GM23338 (cell line): Measurements from ENCODE around the gene GADL1. TPM values are rescaled to one million over a fixed set of nuclear protein-coding genes. Genes with fewer than 3 reads are reported as not detected.

Experiments
- ATAC-seq: fragments of 200-7000 bp; cut with Tn5 transposase; 3 replicates; pipeline ENCODE4 v1.9.1; 2020
- DNase-seq: peaks from one replicate; pipeline ENCODE4 v3.0.0-alpha.2; 2015; ENCODE audit warnings: low spot score
- H2AFZ ChIP-seq: fragments of 200-600 bp; sonication (generic); 2 replicates; pipeline ENCODE4 v1.8.0; 2016; ENCODE audit warnings: antibody characterized with exemption, mild to moderate bottlenecking, moderate library complexity
- H3F3A ChIP-seq: fragments of 200-600 bp; sonication (generic); replicated peaks from 2 replicates; pipeline ENCODE4 v1.8.0; 2017; ENCODE audit warnings: antibody characterized with exemption, mixed run types, low read depth
- H3K27ac ChIP-seq: fragments of 200-600 bp; sonication (generic); 2 replicates; pipeline ENCODE4 v1.6.1; 2016; ENCODE audit warnings: low read depth
- H3K27me3 ChIP-seq: fragments of 200-600 bp; sonication (generic); 2 replicates; pipeline ENCODE4 v1.8.0; 2016; ENCODE audit warnings: mild to moderate bottlenecking, mixed run types, moderate library complexity; ENCODE audit not compliant: insufficient read depth
- H3K36me3 ChIP-seq: fragments of 200-600 bp; sonication (generic); 2 replicates; pipeline ENCODE4 v1.8.0; 2016; ENCODE audit warnings: mild to moderate bottlenecking; ENCODE audit not compliant: insufficient read depth
- H3K4me1 ChIP-seq: fragments of 200-600 bp; sonication (generic); 2 replicates; pipeline ENCODE4 v1.8.0; 2016; ENCODE audit warnings: mild to moderate bottlenecking, moderate library complexity; ENCODE audit not compliant: insufficient read depth
- H3K4me2 ChIP-seq: fragments of 200-600 bp; sonication (generic); 2 replicates; pipeline ENCODE4 v1.7.1; 2017; ENCODE audit warnings: mixed run types
- H3K4me3 ChIP-seq: fragments of 200-600 bp; sonication (generic); 2 replicates; pipeline ENCODE4 v1.6.1; 2016; ENCODE audit warnings: mixed run types
- H3K79me2 ChIP-seq: fragments of 200-600 bp; sonication (generic); replicated peaks from 2 replicates; pipeline ENCODE4 v1.8.0; 2017; ENCODE audit warnings: mild to moderate bottlenecking; ENCODE audit not compliant: insufficient read depth
- H3K9me2 ChIP-seq: fragments of 200-600 bp; sonication (generic); 2 replicates; pipeline ENCODE4 v1.8.0; 2017; ENCODE audit not compliant: insufficient read depth
- H4K20me1 ChIP-seq: fragments of 200-600 bp; sonication (generic); replicated peaks from 2 replicates; pipeline ENCODE4 v1.8.0; 2017; ENCODE audit warnings: mild to moderate bottlenecking; ENCODE audit not compliant: insufficient read depth
- H3K27ac Mint-ChIP-seq: 2 replicates; pipeline ENCODE4 v1.8.0; 2020; ENCODE audit warnings: inconsistent platforms, mild to moderate bottlenecking, moderate library complexity, mixed read lengths
- H3K27me3 Mint-ChIP-seq: 3 replicates; pipeline ENCODE4 v1.8.0; 2022; ENCODE audit warnings: low read depth, mild to moderate bottlenecking, moderate library complexity, mixed read lengths, inconsistent platforms; ENCODE audit not compliant: insufficient read depth, poor library complexity
- H3K36me3 Mint-ChIP-seq: 3 replicates; pipeline ENCODE4 v1.8.0; 2021; ENCODE audit warnings: low read depth, mild to moderate bottlenecking, inconsistent platforms, moderate library complexity, mixed read lengths
- H3K4me1 Mint-ChIP-seq: 3 replicates; pipeline ENCODE4 v1.8.0; 2020; ENCODE audit warnings: mild to moderate bottlenecking, inconsistent platforms, mixed read lengths
- H3K4me3 Mint-ChIP-seq: 3 replicates; pipeline ENCODE4 v1.8.0; 2021; ENCODE audit warnings: moderate library complexity, mild to moderate bottlenecking, inconsistent platforms, mixed read lengths
- H3K9me3 Mint-ChIP-seq: 3 replicates; pipeline ENCODE4 v1.8.0; 2020; ENCODE audit warnings: moderate library complexity, mild to moderate bottlenecking, inconsistent platforms, mixed read lengths
- EZH2 ChIP-seq: fragments of 200-600 bp; sonication (generic); IDR thresholded peaks from one replicate; pipeline ENCODE4 v1.8.0; 2017; ENCODE audit warnings: antibody characterized with exemption, mild to moderate bottlenecking, low read depth; ENCODE audit not compliant: unreplicated experiment
- EZH2phosphoT487 ChIP-seq: fragments of 200-600 bp; sonication (generic); IDR thresholded peaks from one replicate; pipeline ENCODE4 v1.8.1; 2018; ENCODE audit warnings: antibody characterized with exemption; ENCODE audit not compliant: unreplicated experiment
- JUNB ChIP-seq: IDR thresholded peaks from one replicate; pipeline ENCODE4 v1.6.1; 2016; ENCODE audit warnings: antibody characterized with exemption; ENCODE audit not compliant: unreplicated experiment
- NANOG ChIP-seq: IDR thresholded peaks from 2 replicates; pipeline ENCODE4 v1.6.1; 2016; ENCODE audit warnings: antibody characterized with exemption, borderline replicate concordance
- ZNF331 ChIP-seq: fragments of 250-450 bp; sonication (Bioruptor Pico); IDR thresholded peaks from 2 replicates; pipeline ENCODE4 v1.5.0; 2020; ENCODE audit warnings: low read depth, mild to moderate bottlenecking, moderate library complexity
- ZNF462 ChIP-seq: fragments of 250-450 bp; sonication (Bioruptor Pico); IDR thresholded peaks from 2 replicates; pipeline ENCODE4 v1.5.0; 2020; ENCODE audit warnings: mild to moderate bottlenecking, moderate library complexity
- polyA plus RNA-seq: library from polyadenylated mRNA; unstranded; fragments of >200 nt; fragmentation: Nextera tagmentation; extraction: Ambion mirVana; gene quantifications from 2 replicates; pipeline ENCODE4 v1.2.1, GENCODE V29; 2016
- total RNA-seq: library from RNA; depleted of rRNA; stranded (reverse); fragments of >200 nt; shearing (Covaris generic); gene quantifications from 2 replicates; pipeline ENCODE4 v1.2.3, GENCODE V29; 2014
- TF ChIP-seq, protein P1 (sequence below): IDR thresholded peaks from 2 replicates; pipeline ENCODE4 v1.6.1; 2016; ENCODE audit warnings: antibody characterized with exemption

Gene GADL1
- total and polyA plus RNA-seq, 2 experiments from 2014 or later: 0.35 to 0.50 TPM

DNA sequence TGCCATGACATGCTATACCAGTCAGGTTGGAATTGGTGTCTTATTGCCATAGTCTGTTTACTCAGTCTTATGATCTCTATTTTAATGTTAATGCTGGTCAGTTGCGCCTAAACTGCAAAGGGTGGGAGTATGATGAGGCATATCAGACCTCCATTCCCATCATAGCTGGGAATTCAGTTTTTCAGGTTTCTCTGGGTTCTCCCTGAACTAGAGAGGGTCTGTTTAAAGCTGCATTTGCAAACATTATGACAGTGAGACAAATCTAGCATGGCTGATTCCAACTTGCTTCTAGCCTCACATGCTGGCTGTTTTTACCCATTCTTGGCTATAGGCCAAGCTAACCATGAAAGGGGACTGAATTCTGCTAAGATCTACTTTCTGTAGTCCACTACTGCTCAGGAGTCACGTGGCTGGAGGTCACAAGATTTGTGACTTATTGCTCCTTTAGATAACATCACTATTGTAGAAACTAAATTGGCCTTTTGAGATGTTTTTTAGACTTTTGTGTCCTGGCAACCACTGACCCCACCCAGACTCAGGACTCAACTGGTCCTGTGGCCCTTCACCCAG is 191.5 kb downstream of the GADL1 start (continued):
- no peak for TF ChIP-seq ZNF462

- peaks cover 16% of the 10 kb centered on the region for H3K4me1 Mint-ChIP-seq
- Histone ChIP-seq H3K27me3 (no peaks in the 10 kb centered on the region), H3K79me2 (no peaks in the 10 kb centered on the region), H3F3A (no peaks in the 10 kb centered on the region), H4K20me1 (no peaks in the 10 kb centered on the region), H3K36me3 (peaks cover 4% of the 10 kb centered on the region), H3K27ac (no peak overlapping the region), H3K9me2 (peaks cover 12% of the 10 kb centered on the region; the same call in 1 of the 2 replicates), H2AFZ (no peak overlapping the region), H3K4me3 (no peak overlapping the region), H3K4me1 (peaks cover 14% of the 10 kb centered on the region), H3K4me2 (no peak overlapping the region)
- H3K9me3 Mint-ChIP-seq: peaks cover 52% of the 10 kb centered on the region
- H3K36me3 Mint-ChIP-seq: peaks cover 58% of the 10 kb centered on the region
- H3K27ac Mint-ChIP-seq: no peak overlapping the region
- no peak overlapping the region for H3K4me3 Mint-ChIP-seq
- no peaks in the 10 kb centered on the region for H3K27me3 Mint-ChIP-seq
- TF ChIP-seq NANOG: no peak
- TF ChIP-seq, protein P1, sequence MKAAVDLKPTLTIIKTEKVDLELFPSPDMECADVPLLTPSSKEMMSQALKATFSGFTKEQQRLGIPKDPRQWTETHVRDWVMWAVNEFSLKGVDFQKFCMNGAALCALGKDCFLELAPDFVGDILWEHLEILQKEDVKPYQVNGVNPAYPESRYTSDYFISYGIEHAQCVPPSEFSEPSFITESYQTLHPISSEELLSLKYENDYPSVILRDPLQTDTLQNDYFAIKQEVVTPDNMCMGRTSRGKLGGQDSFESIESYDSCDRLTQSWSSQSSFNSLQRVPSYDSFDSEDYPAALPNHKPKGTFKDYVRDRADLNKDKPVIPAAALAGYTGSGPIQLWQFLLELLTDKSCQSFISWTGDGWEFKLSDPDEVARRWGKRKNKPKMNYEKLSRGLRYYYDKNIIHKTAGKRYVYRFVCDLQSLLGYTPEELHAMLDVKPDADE: no peak
- no peak for TF ChIP-seq EZH2
- TF ChIP-seq ZNF462: no peak
- TF ChIP-seq JUNB: no peak
- no peak for TF ChIP-seq EZH2phosphoT487
- no peak for TF ChIP-seq ZNF331
- ATAC-seq: no peak
- no peak for DNase-seq
Observed at GRCh38 chr3:30702038-30702827, 192.2 kb downstream of the GADL1 start.
